ENCODE data around the gene SYNDIG1.

The SYNDIG1 gene

GRCh38 chr20:24494460-24494920 is 25.1 kb downstream of the SYNDIG1 start:
- H3K4me1 ChIP-seq (ENCODE audit: control insufficient read depth, insufficient read depth, low read length): peaks cover 20% of the 10 kb centered on the region
- H3K4me3 ChIP-seq (ENCODE audit: low read depth, low read length): no peak overlapping the region
- H3K36me3 ChIP-seq (ENCODE audit: control insufficient read depth, insufficient read depth, low read length): no peaks in the 10 kb centered on the region
- H3K27ac ChIP-seq (ENCODE audit: low read depth, low read length): no peak overlapping the region
- H3K9me3 ChIP-seq (ENCODE audit: control insufficient read depth, insufficient read depth, low read length): no peaks in the 10 kb centered on the region
- no peak overlapping the region for H3K9ac ChIP-seq (ENCODE audit: low read depth, low read length)
- no peaks in the 10 kb centered on the region for H3K27me3 ChIP-seq (ENCODE audit: control insufficient read depth, insufficient read depth, low read length)

DNA sequence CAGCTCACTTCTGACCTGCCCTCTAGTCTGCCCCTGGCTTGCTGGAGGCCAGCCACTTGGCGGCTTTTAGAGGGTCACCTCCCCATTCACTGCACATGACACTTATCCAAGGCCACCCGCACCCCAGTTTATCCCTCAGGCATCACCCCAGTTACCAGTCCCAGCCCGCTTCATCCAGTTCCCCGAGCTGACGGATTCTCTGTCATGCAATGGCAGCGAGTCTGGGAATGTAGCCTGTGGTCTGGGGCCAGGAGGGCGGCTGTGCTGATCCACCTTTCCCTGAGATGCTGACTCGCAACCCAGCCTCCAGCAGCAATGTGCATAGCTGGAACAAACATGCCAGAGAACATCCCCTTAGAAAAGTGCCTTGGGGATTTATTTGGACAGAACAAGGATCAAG is 25.8 kb downstream of the SYNDIG1 start:
- H3K27me3 ChIP-seq (ENCODE audit: control insufficient read depth, insufficient read depth, low read length): no peaks in the 10 kb centered on the region
- no peaks in the 10 kb centered on the region for H3K36me3 ChIP-seq (ENCODE audit: control insufficient read depth, insufficient read depth, low read length)
- H3K4me1 ChIP-seq (ENCODE audit: control insufficient read depth, insufficient read depth, low read length): peaks cover 20% of the 10 kb centered on the region
- no peaks in the 10 kb centered on the region for H3K9me3 ChIP-seq (ENCODE audit: control insufficient read depth, insufficient read depth, low read length)
- H3K27ac ChIP-seq (ENCODE audit: low read depth, low read length): no peak overlapping the region
- no peak overlapping the region for H3K4me3 ChIP-seq (ENCODE audit: low read depth, low read length)
- H3K9ac ChIP-seq (ENCODE audit: low read depth, low read length): no peak overlapping the region

DNA sequence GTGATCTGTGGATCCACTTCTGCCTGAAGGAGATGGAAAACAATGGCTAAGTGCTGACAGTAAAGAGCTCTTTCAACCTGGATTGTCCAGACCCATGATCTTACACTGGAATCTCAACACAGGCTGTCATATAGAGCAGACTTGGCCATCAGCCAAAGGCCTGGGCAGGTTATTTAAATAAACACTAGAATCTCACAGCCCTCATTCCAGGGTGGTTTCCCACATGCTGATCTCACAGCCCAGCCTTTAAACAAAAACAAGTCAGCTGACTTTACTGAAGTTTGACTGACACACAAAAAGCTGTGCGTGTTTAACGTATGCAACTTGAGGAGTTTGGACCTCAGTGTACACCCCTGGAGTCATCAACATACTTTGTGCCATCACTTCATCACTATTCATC is 28.4 kb downstream of the SYNDIG1 start:
- peaks cover 5% of the 10 kb centered on the region for H3K4me1 ChIP-seq (ENCODE audit: control insufficient read depth, insufficient read depth, low read length)
- no peaks in the 10 kb centered on the region for H3K27me3 ChIP-seq (ENCODE audit: control insufficient read depth, insufficient read depth, low read length)
- H3K4me3 ChIP-seq (ENCODE audit: low read depth, low read length): no peak overlapping the region
- H3K9ac ChIP-seq (ENCODE audit: low read depth, low read length): no peak overlapping the region
- H3K36me3 ChIP-seq (ENCODE audit: control insufficient read depth, insufficient read depth, low read length): no peaks in the 10 kb centered on the region
- H3K9me3 ChIP-seq (ENCODE audit: control insufficient read depth, insufficient read depth, low read length): no peaks in the 10 kb centered on the region
- H3K27ac ChIP-seq (ENCODE audit: low read depth, low read length): no peak overlapping the region

- Histone ChIP-seq H3K27ac (ENCODE audit: low read depth, low read length) (no peak overlapping the region), H3K4me3 (ENCODE audit: low read depth, low read length) (no peak overlapping the region), H3K27me3 (ENCODE audit: control insufficient read depth, insufficient read depth, low read length) (no peaks in the 10 kb centered on the region), H3K9ac (ENCODE audit: low read depth, low read length) (no peak overlapping the region), H3K36me3 (ENCODE audit: control insufficient read depth, insufficient read depth, low read length) (no peaks in the 10 kb centered on the region), H3K9me3 (ENCODE audit: control insufficient read depth, insufficient read depth, low read length) (no peaks in the 10 kb centered on the region), H3K4me1 (ENCODE audit: control insufficient read depth, insufficient read depth, low read length) (no peaks in the 10 kb centered on the region; the same call in 1 of the 2 replicates)
Measured at GRCh38 chr20:24498641-24499040, 29.2 kb downstream of the SYNDIG1 start.

- H3K4me3 ChIP-seq (ENCODE audit: low read depth, low read length): no peak overlapping the region
Measured at GRCh38 chr20:24499472-24499871, 30.0 kb downstream of the SYNDIG1 start.

DNA sequence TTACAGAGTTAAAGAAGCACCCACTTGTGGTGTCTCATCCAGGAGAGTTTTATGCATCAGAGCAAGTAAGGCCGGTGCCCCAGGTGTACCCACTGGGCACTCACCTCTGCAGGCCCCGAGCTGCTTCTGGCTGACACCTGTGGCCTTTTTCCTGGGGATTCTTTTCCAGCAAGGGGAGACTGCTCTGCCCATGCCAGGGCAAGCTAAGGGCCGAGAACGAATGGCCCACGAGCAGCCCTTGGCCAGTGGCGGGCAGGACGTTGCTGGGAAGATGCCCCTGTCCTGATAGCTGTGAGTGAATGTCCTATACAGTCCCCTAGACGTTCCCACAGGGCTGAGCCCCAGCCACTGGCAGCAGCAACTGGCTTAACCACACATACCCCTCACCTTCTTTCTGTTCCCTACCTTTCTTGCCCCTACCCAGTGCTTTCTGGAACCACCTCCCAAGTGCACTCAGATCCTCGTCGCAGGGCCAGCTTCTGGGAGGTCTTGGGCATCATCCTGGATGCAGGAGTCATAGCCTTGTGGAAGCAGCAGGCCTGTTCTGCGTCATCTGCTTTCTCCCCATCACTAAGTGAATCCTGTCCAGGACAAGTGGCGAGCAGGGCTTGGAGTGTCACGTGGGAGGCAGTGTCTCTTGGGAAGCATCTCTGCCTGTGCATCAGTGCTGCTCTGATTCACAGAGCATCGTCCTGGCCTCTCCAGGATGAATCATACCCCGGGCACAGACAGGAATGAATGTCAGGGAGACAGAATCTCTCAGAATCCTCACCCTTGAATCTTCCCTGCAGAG is 32.5 kb downstream of the SYNDIG1 start:
- no peak overlapping the region for H3K27ac ChIP-seq (ENCODE audit: low read depth, low read length)

More at GRCh38 chr20:24499472-24499871, 30.0 kb downstream of the SYNDIG1 start:
- Histone ChIP-seq H3K36me3 (ENCODE audit: control insufficient read depth, insufficient read depth, low read length) (no peaks in the 10 kb centered on the region), H3K27ac (ENCODE audit: low read depth, low read length) (no peak overlapping the region), H3K9me3 (ENCODE audit: control insufficient read depth, insufficient read depth, low read length) (no peaks in the 10 kb centered on the region), H3K9ac (ENCODE audit: low read depth, low read length) (no peak overlapping the region), H3K27me3 (ENCODE audit: control insufficient read depth, insufficient read depth, low read length) (no peaks in the 10 kb centered on the region), H3K4me1 (ENCODE audit: control insufficient read depth, insufficient read depth, low read length) (no peaks in the 10 kb centered on the region)

GRCh38 chr20:24502661-24503060 is 33.2 kb downstream of the SYNDIG1 start:
- Histone ChIP-seq H3K36me3 (ENCODE audit: control insufficient read depth, insufficient read depth, low read length) (no peaks in the 10 kb centered on the region), H3K9me3 (ENCODE audit: control insufficient read depth, insufficient read depth, low read length) (no peaks in the 10 kb centered on the region), H3K4me3 (ENCODE audit: low read depth, low read length) (no peak overlapping the region), H3K4me1 (ENCODE audit: control insufficient read depth, insufficient read depth, low read length) (no peaks in the 10 kb centered on the region), H3K27ac (ENCODE audit: low read depth, low read length) (no peak overlapping the region), H3K27me3 (ENCODE audit: control insufficient read depth, insufficient read depth, low read length) (no peaks in the 10 kb centered on the region), H3K9ac (ENCODE audit: low read depth, low read length) (no peak overlapping the region)

More for the DNA sequence above, 32.5 kb downstream of the SYNDIG1 start:
- H3K27me3 ChIP-seq (ENCODE audit: control insufficient read depth, insufficient read depth, low read length): no peaks in the 10 kb centered on the region
- H3K9me3 ChIP-seq (ENCODE audit: control insufficient read depth, insufficient read depth, low read length): no peaks in the 10 kb centered on the region
- H3K4me3 ChIP-seq (ENCODE audit: low read depth, low read length): no peak overlapping the region
- H3K36me3 ChIP-seq (ENCODE audit: control insufficient read depth, insufficient read depth, low read length): no peaks in the 10 kb centered on the region
- no peaks in the 10 kb centered on the region for H3K4me1 ChIP-seq (ENCODE audit: control insufficient read depth, insufficient read depth, low read length)
- no peak overlapping the region for H3K9ac ChIP-seq (ENCODE audit: low read depth, low read length)

DNA sequence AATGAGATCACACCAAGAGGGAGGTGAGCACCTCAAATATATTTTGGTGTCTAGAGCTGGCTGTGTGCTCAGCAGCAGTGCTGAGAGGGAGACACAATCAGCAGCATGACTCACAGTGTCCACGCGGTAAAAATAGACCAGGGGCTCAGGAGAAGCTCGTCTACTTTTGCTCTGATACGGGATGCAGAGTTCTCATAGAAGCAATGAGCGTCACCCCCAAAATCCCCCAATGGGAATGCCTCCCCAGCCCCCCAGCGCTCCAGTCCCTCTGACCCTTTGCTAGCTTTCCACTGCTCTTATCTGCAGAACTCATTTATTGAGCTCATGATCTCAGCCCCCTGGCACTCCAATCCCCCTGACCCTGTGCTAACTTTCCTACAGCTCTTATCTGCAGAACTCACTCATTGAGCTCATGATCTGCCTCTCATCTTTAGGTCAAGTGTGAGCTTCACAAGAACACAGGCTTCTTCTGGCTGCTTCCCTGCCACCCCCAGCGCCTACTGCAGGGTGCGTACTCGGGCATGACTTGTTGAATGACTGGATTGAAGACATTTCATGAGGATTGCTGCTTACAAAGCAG is 34.0 kb downstream of the SYNDIG1 start:
- Histone ChIP-seq H3K4me1 (ENCODE audit: control insufficient read depth, insufficient read depth, low read length) (no peaks in the 10 kb centered on the region), H3K27ac (ENCODE audit: low read depth, low read length) (no peak overlapping the region)

DNA sequence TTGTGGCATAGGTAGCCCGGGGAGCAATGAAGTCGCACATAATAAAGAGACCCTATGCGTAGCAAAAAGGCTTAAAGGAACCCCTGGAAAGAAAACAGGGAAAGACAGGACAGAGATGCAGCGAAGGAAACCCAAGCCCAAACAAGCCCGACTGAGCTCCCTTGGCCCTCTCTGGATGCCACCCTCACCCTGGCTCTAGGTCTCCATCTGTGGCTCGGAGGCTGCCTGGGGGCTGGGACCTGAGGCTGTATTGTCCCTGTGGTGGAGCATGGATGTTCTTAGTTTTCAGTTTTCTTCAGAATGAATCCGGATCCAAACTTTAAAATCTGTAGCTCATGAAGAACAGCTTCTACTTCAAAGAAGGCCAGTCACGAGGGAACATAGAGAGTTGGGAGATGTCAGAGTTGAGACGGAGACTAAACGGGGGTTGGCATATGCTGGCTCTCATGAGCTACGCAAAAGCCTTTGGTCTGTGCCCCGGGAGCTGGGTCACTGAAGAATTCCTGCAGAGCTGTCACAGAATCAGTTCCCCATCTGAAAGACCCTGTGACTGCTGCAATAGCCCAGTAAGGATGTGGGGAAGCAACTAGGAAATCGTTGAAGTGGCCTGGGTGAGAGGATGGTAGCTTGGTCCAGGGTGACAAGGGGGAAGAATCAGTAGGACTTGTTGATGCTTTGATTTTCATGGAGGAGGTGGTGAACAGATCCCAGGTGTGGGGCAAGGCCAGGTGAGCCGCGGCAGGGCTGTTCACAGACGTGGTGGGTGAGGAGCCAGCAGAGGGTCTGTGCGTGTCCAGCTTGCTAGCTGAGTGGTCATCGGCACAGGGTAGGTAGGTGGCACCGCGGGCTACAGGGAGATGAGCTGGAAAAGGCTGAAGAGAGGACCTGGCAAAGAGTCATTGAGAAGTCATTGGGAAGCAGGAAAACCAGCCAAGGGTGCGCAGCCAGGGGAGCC is 35.2 kb downstream of the SYNDIG1 start:
- Histone ChIP-seq H3K4me1 (ENCODE audit: control insufficient read depth, insufficient read depth, low read length) (no peaks in the 10 kb centered on the region), H3K9ac (ENCODE audit: low read depth, low read length) (no peak overlapping the region), H3K27me3 (ENCODE audit: control insufficient read depth, insufficient read depth, low read length) (no peaks in the 10 kb centered on the region), H3K4me3 (ENCODE audit: low read depth, low read length) (no peak overlapping the region), H3K27ac (ENCODE audit: low read depth, low read length) (no peak overlapping the region), H3K36me3 (ENCODE audit: control insufficient read depth, insufficient read depth, low read length) (no peaks in the 10 kb centered on the region), H3K9me3 (ENCODE audit: control insufficient read depth, insufficient read depth, low read length) (no peaks in the 10 kb centered on the region)

More for the DNA sequence above, 34.0 kb downstream of the SYNDIG1 start:
- H3K4me3 ChIP-seq (ENCODE audit: low read depth, low read length): no peak overlapping the region
- H3K36me3 ChIP-seq (ENCODE audit: control insufficient read depth, insufficient read depth, low read length): no peaks in the 10 kb centered on the region
- no peak overlapping the region for H3K9ac ChIP-seq (ENCODE audit: low read depth, low read length)
- H3K9me3 ChIP-seq (ENCODE audit: control insufficient read depth, insufficient read depth, low read length): no peaks in the 10 kb centered on the region
- H3K27me3 ChIP-seq (ENCODE audit: control insufficient read depth, insufficient read depth, low read length): no peaks in the 10 kb centered on the region

DNA sequence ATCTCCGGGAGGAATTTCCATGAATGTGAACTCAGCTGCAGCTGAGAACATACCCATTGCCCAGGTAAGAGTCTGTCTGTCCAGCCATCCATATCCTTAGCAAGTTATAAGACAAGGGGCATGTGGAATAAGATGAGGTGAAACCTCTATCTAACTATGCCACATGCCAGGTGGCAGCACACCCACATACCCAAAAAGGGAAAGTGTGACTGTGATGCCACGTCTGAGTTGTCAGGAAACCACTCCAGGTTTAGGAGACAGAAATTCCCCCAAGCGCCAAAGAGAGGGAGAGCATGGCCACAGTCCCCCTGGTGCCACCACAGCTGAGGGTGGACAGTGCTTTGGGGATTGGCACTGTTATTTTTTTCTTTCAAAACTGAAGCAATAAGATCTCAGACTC is 36.7 kb downstream of the SYNDIG1 start:
- Histone ChIP-seq H3K27me3 (ENCODE audit: control insufficient read depth, insufficient read depth, low read length) (no peaks in the 10 kb centered on the region), H3K9me3 (ENCODE audit: control insufficient read depth, insufficient read depth, low read length) (no peaks in the 10 kb centered on the region), H3K36me3 (ENCODE audit: control insufficient read depth, insufficient read depth, low read length) (no peaks in the 10 kb centered on the region), H3K4me1 (ENCODE audit: control insufficient read depth, insufficient read depth, low read length) (no peaks in the 10 kb centered on the region), H3K27ac (ENCODE audit: low read depth, low read length) (no peak overlapping the region), H3K9ac (ENCODE audit: low read depth, low read length) (no peak overlapping the region), H3K4me3 (ENCODE audit: low read depth, low read length) (no peak overlapping the region)
